SKM-1 (cell line): Measurements from ENCODE around the gene ZSCAN5A.
"Not testable (repeated sequence)": the region's sequence is repeated elsewhere in the genome, so short reads cannot be mapped to it uniquely, and the experiment has no call there.

ENCODE experiments used
- DNase-seq: peaks from one replicate; lab custom pipeline; 2025; ENCODE audit not compliant: unreplicated experiment; lab: John Stamatoyannopoulos, UW

ZSCAN5A gene

DNA sequence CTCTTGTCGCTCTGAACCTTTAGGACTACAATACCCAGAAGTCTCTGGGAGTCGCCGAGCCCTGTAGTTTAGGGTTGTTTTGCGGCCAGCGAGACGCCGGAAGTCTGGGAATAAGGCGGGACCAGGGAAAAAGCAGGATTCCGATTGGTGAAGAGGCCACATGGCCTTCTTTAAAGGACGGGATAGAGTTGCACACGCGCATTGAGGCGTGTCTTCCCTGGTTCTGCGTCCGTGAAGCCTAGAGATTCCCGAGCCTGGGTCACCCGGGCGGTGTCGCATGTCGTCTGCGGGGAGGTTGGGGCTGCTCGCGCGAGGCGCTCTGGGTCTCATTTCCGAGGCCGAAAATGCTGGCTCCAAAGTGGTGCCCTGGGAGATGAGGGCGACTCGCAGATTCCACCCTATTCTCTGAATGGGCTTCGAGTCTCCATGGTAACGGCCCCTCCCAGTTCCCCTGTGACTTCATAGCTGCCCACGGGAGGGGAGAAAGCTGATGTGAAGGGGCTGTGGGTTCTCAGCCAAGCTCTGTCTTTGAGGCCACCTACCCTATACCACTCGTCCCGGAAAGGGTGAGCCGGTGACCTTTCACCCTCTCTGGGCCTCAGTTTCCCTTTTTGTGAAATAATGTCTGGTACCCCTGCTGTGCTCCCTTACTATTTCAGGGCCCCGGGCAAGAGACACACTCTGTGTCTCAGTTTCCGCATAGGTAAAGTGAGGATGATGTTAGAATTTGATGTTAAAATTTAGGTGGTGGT lies 614 bp upstream of the ZSCAN5A start:
- DNase-seq, result peak; percentile 57

- no peak for DNase-seq
These were observed 640 bp downstream of the ZSCAN5A start for GRCh38 chr19:56314018-56314380.

DNA sequence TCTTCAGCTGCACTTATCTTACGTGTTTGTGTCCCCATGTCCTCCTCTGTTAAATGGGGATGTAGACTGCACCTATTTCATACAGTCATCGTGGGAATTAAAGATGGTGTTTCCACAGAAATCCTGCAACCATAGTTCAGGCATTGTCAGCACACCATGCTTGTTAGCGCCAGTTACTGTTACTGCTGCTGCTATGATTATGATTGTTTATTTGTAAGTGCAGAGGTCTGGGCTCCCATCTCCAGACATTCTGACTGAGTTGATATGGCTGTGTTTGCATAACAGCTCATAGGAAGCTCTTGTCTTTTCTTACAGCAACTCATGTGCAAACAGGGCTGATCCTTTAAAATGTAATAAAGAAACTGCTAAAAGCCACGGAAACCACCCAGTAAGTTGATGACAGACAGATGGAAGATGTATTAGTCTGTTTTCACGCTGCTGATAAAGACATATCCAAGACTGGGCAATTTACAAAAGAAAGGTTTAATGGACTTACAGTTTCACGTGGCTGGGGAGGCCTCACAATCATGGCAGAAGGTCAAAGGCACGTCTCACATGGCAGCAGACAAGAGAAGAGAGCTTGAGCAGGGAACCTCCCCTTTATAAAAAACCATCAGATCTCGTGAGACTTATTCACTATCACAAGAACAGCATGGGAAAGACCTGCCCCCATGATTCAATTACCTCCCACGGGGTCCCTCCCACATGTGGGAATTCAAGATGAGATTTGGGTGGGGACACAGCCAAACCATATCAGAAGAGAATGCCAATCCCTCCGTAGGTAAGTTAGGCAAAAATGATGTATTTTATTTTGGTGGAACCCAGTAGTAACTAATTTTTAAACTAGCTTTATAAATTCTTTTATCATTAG lies 1.6 kb downstream of the ZSCAN5A start:
- no peak for DNase-seq

GRCh38 chr19:56312342-56312741 lies 2.3 kb downstream of the ZSCAN5A start:
- DNase-seq, result no peak

DNA sequence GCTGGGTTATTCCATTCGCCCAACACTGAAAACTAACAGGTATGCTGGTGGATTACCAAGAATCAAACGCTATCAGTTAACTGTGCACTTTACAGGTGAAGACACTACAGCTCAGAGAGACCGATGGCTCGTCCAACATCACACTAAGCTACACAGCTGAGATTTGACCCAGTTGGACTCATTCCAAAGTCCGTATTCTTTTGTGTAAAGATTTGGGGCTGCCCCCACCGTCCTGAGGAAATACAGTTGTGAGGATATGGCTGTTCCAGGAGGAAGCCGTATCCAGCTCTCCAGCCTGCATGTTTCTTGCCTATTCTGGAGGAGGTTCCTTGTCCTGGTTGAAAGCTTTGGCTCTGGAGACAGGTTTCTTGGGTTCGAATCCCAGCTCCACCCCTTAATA lies 4.2 kb downstream of the ZSCAN5A start:
- DNase-seq, result no peak

DNA sequence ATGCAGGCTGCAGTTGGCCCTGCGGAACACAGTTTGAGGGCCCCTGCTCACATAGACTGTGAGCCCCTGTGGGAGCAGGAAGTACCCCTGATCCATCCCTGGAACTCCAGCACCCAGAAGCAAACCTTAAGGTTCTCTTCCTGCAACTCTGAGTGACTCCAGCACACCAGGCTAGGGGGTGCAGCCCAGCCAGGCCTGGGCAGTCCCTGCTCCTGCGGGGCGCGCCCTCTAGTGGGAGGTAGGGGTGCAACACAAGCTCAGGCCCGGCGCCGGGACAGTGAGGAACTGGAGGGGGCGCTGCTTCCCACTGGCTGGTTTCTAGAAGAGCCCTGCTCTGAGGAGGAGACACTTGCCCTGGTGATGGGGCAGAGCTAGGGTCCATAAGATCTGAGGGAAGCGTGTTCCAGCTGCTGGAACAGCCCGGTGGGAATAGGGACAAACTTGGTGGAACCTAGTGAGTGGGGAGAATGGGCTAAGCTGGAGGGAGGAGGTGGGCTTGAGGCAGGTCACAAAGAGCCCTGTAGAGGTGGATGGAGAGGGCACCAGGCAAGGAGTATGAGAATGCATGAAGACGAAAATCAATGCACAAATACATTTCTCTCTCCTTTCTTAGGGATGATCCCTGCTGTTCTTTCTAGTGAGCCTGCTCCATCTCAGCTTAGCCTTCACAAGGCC lies 5.0 kb downstream of the ZSCAN5A start:
- DNase-seq, result peak; percentile 18

GRCh38 chr19:56308792-56309191 lies 5.8 kb downstream of the ZSCAN5A start:
- no peak for DNase-seq

GRCh38 chr19:56307062-56307461 lies 7.6 kb downstream of the ZSCAN5A start:
- DNase-seq, result not testable (repeated sequence)

DNA sequence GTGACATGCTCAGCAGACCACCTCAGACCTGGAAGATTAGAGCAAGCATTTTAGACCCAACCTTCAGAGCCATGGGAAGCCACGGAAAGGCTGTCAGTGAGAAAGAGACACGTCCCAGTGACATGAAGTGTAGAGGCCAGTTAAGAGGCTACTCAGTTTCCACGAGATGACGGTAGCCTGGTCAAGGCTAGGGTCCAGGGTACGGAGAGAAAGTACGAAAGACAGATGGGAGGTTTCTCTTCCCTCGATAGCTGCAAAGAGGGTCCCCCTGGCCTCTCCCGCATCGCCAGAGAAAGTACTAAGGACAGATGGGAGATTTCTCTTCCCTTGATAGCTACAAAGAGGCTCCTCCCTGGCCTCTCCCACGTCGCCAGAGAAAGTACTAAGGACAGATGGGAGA lies 8.6 kb downstream of the ZSCAN5A start:
- no peak for DNase-seq

DNA sequence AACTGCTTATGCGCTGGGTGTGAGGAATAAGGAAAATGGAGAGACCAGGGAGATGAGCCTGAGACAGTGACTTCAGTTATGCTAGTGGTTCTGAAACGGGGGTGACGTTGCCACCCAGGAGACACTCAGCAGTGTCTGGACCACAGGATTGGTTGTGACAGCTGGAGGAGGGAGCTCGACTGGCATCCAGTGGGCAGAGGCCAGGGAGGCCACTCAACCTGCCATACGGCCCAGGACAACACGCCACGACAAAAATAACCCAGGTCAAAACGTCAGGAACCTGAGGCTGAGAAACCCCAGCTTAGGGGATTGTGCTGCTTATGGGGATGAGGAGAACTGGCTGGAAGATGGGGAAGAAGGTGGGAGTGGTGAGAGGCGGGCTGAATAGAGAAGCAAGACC lies 10.4 kb downstream of the ZSCAN5A start:
- DNase-seq, result no peak

GRCh38 chr19:56301886-56302620 lies 12.6 kb downstream of the ZSCAN5A start:
- DNase-seq, result no peak

DNA sequence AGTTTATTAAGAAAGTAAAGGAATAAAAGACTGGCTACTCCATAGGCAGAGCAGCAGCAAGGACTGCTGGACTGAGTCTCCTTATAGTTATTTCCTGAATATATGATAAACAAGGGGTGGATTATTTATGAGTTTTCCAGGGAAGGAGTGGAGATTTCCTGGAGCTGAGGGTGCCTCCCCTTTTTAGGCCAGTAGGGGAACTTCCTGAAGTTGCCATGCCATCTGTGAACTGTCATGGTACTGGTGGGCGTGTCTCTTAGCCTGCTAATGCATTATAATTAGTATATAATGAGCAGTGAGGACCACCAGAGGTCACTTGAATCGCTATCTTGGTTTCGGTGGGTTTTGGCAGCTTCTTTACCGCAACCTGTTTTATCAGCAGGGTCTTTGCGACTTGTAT lies 13.5 kb downstream of the ZSCAN5A start:
- DNase-seq, result no peak

DNA sequence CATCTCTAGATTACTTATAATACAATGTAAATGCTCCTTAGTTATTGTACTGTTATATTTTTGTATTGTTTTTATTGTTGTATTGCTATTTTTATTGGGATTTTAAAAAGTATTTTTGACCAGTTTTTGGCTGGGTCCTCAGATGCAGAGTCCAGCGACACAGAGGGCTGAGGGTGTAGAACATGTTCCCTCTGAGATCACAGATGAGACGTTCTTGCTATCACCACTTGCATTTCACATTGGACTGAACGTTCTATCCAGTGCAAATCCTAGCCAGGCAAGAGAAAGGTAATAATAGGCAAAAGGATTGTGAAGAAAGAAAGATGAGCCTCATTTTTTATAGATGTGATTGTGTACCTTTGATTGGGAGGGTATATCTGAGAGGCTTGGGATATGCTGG lies 15.0 kb downstream of the ZSCAN5A start:
- DNase-seq, result no peak

GRCh38 chr19:56297010-56297409 lies 17.6 kb downstream of the ZSCAN5A start:
- no peak for DNase-seq

GRCh38 chr19:56295531-56296455 lies 18.8 kb downstream of the ZSCAN5A start:
- DNase-seq, result no peak

GRCh38 chr19:56294549-56294948 lies 20.1 kb downstream of the ZSCAN5A start:
- no peak for DNase-seq

- DNase-seq, result no peak
These were observed 22.8 kb downstream of the ZSCAN5A start for GRCh38 chr19:56291867-56292266.

DNA sequence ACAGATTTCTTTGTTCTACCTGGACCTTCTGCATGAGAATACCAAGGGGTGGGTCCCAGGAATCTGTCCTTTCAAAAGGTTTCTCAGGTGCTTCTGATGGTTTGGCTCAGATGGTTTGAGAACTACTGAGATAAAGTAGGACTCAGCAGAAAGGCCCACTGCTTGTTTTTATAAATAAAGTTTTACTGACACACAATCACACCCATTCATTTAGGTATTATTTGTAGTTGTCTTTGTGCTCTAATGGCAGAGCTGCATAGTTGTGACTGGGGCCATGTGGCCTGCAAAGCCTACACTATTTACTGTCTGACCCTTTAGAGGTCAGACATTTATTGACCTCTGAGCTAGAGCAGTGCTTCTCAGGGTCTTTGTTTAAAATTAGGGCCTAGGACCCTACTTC lies 24.5 kb downstream of the ZSCAN5A start:
- DNase-seq, result no peak

DNA sequence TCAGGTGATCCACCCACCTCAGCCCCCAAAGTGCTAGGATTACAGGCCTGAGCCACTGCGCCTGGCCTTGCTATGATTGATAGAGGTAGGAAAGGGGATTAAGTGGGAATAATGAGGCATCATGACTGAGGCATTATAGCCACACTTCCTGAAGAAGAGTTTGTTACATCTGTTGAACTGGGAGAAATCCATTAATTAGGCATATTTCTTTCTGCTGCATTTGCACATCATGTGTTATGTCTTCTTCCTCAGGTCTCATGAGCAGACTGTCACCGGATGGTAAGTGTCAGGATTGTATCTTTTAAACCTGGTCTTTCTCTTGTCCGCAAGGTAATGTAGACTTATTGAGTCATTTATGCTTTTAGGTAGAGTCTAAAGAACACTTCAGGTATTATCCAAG lies 29.9 kb downstream of the ZSCAN5A start:
- no peak for DNase-seq

- DNase-seq, result no peak
These were observed 31.8 kb downstream of the ZSCAN5A start for GRCh38 chr19:56282809-56283208.
